PC-3 (cell line): ENCODE data around the gene RALB. TPM values are rescaled to one million over a fixed set of nuclear protein-coding genes. Genes with fewer than 3 reads are reported as not detected.
A peak's percentile ranks its signal among the peaks of the same experiment; 100 is the strongest.

Experiments
- ATAC-seq: fragments of 200-7000 bp; cut with Tn5 transposase; 2 replicates; pipeline ENCODE4 v1.9.1; 2020; ENCODE audit warnings: mild to moderate bottlenecking, moderate library complexity
- BruUV-seq: library from RNA; stranded (reverse); fragments of 400-500 nt; replicated peaks from 2 replicates; lab custom pipeline; 2021; lab: Mats Ljungman, UMichigan
- CTCF ChIA-PET: fragments of 300-600 bp; sonication (Branson Sonifier 250); formaldehyde crosslinking; loops from one replicate; lab custom pipeline; 2022; ENCODE audit warnings: antibody characterized with exemption; lab: Charles Lee
- POLR2A ChIA-PET: fragments of 300-600 bp; sonication (Branson Sonifier 250); formaldehyde crosslinking; loops from one replicate; lab custom pipeline; 2022; ENCODE audit warnings: antibody characterized with exemption; ENCODE audit not compliant: unreplicated experiment; lab: Charles Lee
- DNase-seq: peaks from one replicate; pipeline ENCODE4 v3.0.0-alpha.2; 2015
- H2AFZ ChIP-seq: fragments of 300-600 bp; sonication (generic); 2 replicates; pipeline ENCODE4 v1.6.0; 2016; ENCODE audit warnings: antibody characterized with exemption, low read length
- H3F3A ChIP-seq: fragments of 300-600 bp; sonication (generic); one replicate; pipeline ENCODE4 v1.6.0; 2017; ENCODE audit warnings: antibody characterized with exemption, low read length, control low read depth, mild to moderate bottlenecking; ENCODE audit not compliant: unreplicated experiment
- H3K27ac ChIP-seq: fragments of 300-600 bp; sonication (generic); 2 replicates; pipeline ENCODE4 v1.5.1; 2016; ENCODE audit warnings: mild to moderate bottlenecking, low read length
- H3K27me3 ChIP-seq: fragments of 300-600 bp; sonication (generic); 2 replicates; pipeline ENCODE4 v1.6.1; 2016; ENCODE audit warnings: low read length, mixed read lengths
- H3K36me3 ChIP-seq: fragments of 300-600 bp; sonication (generic); 2 replicates; pipeline ENCODE4 v1.6.1; 2016; ENCODE audit warnings: low read depth, mixed run types, low read length, mixed read lengths
- H3K4me1 ChIP-seq: fragments of 300-600 bp; sonication (generic); 2 replicates; pipeline ENCODE4 v1.5.1; 2016; ENCODE audit warnings: low read length; ENCODE audit not compliant: insufficient read depth
- H3K4me2 ChIP-seq: fragments of 300-600 bp; sonication (generic); 2 replicates; pipeline ENCODE4 v1.6.0; 2016; ENCODE audit warnings: low read length
- H3K4me3 ChIP-seq: fragments of 300-600 bp; sonication (generic); 2 replicates; pipeline ENCODE4 v1.5.1; 2016; ENCODE audit warnings: mild to moderate bottlenecking, low read length, mixed read lengths
- H3K79me2 ChIP-seq: fragments of 300-600 bp; sonication (generic); 2 replicates; pipeline ENCODE4 v1.6.1; 2017; ENCODE audit warnings: low read length, mixed read lengths
- H3K9ac ChIP-seq: fragments of 300-600 bp; sonication (generic); 2 replicates; pipeline ENCODE4 v1.6.0; 2016; ENCODE audit warnings: mild to moderate bottlenecking, low read length
- H3K9me2 ChIP-seq: fragments of 300-600 bp; sonication (generic); replicated peaks from 2 replicates; pipeline ENCODE4 v1.6.1; 2016; ENCODE audit warnings: mixed run types, low read length, mixed read lengths
- H3K9me3 ChIP-seq: fragments of 300-600 bp; sonication (generic); 2 replicates; pipeline ENCODE4 v1.6.1; 2016; ENCODE audit warnings: low read length, mixed read lengths
- H4K20me1 ChIP-seq: fragments of 300-600 bp; sonication (generic); 2 replicates; pipeline ENCODE4 v1.6.1; 2016; ENCODE audit warnings: low read length, mixed read lengths
- EZH2 ChIP-seq: fragments of 300-600 bp; sonication (generic); IDR thresholded peaks from one replicate; pipeline ENCODE4 v1.6.1; 2017; ENCODE audit warnings: antibody characterized with exemption, mild to moderate bottlenecking, low read length; ENCODE audit not compliant: unreplicated experiment
- EZH2phosphoT487 ChIP-seq: fragments of 300-600 bp; sonication (generic); IDR thresholded peaks from 2 replicates; pipeline ENCODE4 v1.6.1; 2018; ENCODE audit warnings: mild to moderate bottlenecking, antibody characterized with exemption, low read length, borderline replicate concordance
- intact Hi-C: fragments of 100-400 bp; cut with micrococcal nuclease; formaldehyde crosslinking; loops from 2 replicates; pipeline ENCODE4 v1.9.0; 2023
- total RNA-seq: library from RNA; depleted of rRNA; stranded (reverse); fragments of >200 nt; gene quantifications from 2 replicates; pipeline ENCODE4 v1.2.3, GENCODE V29; 2014
- TF ChIP-seq, protein P1 (sequence below): fragments of 300-600 bp; sonication (generic); conservative IDR thresholded peaks from 2 replicates; pipeline ENCODE4 v1.5.1; 2017; ENCODE audit warnings: antibody characterized with exemption, low read depth, mild to moderate bottlenecking, low read length

The RALB gene
- total RNA-seq, 1 experiment from 2014 or later, result 57.9 TPM

DNA sequence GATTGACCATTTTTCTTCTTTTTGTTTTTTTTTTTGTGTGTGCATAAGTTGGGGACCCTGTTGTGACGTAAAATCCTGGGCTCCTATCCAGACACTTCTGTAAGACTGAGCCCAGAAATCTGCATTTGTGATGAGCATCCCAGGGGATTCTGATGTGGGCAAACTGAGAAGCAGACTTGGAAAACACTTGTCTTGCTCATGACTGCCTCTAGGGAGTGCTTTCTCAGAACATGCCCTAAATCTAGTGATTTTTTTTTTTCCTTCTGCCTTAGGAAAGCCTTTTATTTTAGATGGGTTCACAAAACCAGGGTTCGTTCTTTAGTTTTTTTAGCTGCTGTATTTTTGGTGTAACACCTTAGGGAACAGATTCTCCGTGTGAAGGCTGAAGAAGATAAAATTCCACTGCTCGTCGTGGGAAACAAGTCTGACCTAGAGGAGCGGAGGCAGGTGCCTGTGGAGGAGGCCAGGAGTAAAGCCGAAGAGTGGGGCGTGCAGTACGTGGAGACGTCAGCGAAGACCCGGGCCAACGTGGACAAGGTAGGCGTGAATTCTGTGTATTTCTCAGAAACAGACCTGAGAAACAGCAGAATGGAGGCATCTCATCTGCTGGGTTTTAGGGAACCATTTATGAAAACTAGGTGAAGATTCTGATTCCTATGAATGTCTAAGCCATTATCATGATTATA is 36.7 kb downstream of the RALB start:
- H3K4me1 ChIP-seq, result peaks cover 47% of the 10 kb centered on the region
- intact Hi-C loops, result no loop called here
- H3K9ac ChIP-seq, result no peak overlapping the region
- ATAC-seq (no peak), DNase-seq (peak; percentile 8)
- H4K20me1 ChIP-seq, result no peaks in the 10 kb centered on the region
- H3F3A ChIP-seq, result peaks cover 11% of the 10 kb centered on the region
- H3K27me3 ChIP-seq, result no peaks in the 10 kb centered on the region
- BruUV-seq, result no TSS peak
- H3K79me2 ChIP-seq, result peaks cover 22% of the 10 kb centered on the region
- H2AFZ ChIP-seq, result no peak overlapping the region
- no peak overlapping the region for H3K27ac ChIP-seq
- H3K9me3 ChIP-seq, result no peaks in the 10 kb centered on the region
- no peak overlapping the region for H3K4me3 ChIP-seq
- TF ChIP-seq, protein P1, sequence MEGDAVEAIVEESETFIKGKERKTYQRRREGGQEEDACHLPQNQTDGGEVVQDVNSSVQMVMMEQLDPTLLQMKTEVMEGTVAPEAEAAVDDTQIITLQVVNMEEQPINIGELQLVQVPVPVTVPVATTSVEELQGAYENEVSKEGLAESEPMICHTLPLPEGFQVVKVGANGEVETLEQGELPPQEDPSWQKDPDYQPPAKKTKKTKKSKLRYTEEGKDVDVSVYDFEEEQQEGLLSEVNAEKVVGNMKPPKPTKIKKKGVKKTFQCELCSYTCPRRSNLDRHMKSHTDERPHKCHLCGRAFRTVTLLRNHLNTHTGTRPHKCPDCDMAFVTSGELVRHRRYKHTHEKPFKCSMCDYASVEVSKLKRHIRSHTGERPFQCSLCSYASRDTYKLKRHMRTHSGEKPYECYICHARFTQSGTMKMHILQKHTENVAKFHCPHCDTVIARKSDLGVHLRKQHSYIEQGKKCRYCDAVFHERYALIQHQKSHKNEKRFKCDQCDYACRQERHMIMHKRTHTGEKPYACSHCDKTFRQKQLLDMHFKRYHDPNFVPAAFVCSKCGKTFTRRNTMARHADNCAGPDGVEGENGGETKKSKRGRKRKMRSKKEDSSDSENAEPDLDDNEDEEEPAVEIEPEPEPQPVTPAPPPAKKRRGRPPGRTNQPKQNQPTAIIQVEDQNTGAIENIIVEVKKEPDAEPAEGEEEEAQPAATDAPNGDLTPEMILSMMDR, result peak; percentile 53
- no peak for TF ChIP-seq EZH2
- TF ChIP-seq EZH2phosphoT487, result no peak
- no peaks in the 10 kb centered on the region for H3K9me2 ChIP-seq
- H3K36me3 ChIP-seq, result peaks cover 15% of the 10 kb centered on the region; the same call in 1 of the 2 replicates
- ChIA-PET CTCF (interaction anchor here (0.6 kb wide), 1 partner anchor 65 kb away, joined by 3 read pairs; no protein-coding TSS in a partner anchor), POLR2A (no interaction called here)
- H3K4me2 ChIP-seq, result no peak overlapping the region

DNA sequence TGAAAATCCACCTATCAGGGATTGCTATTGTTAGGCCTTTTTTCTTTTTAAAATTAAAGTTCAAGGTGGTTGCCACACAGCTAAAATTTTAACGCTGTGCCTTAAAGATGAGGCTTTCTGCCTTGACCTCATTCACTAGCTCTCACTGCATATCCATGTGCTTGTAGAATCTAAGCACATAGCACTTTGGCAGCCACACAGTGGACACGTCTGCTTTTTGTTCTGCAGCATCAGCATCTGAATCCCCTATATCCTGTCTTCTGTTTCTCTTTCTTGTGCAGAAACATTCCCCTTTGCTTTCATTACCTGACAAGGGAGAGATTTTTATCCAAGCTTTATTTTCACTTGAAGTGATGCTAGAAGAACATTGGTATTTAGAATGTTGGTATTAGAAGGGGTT is 38.1 kb downstream of the RALB start:
- Histone ChIP-seq H4K20me1 (no peaks in the 10 kb centered on the region), H3K27me3 (no peaks in the 10 kb centered on the region), H3K4me3 (no peak overlapping the region), H3K9me2 (no peaks in the 10 kb centered on the region), H3F3A (peaks cover 11% of the 10 kb centered on the region), H2AFZ (no peak overlapping the region), H3K9ac (no peak overlapping the region), H3K4me2 (peak overlapping the region; percentile 83), H3K9me3 (no peaks in the 10 kb centered on the region), H3K4me1 (peaks cover 47% of the 10 kb centered on the region), H3K27ac (peak overlapping the region; percentile 90), H3K79me2 (peaks cover 22% of the 10 kb centered on the region), H3K36me3 (peaks cover 23% of the 10 kb centered on the region; the same call in 1 of the 2 replicates)
- no peak for ATAC-seq
- TF ChIP-seq, protein P1, result no peak
- no peak for TF ChIP-seq EZH2phosphoT487
- TF ChIP-seq EZH2, result no peak
- CTCF ChIA-PET, result interaction anchor here (1.0 kb wide), 1 partner anchor 23 kb away, joined by 6 read pairs; no protein-coding TSS in a partner anchor
- POLR2A ChIA-PET, result no interaction called here
- BruUV-seq, result no TSS peak
- no peak for DNase-seq
- intact Hi-C loops, result loop anchor here (1.0 kb wide), 1 partner anchor 37 kb away; no protein-coding TSS in a partner anchor
